K562 (cell line): Measurements from ENCODE around the gene CYP11A1.
"Not testable (repeated sequence)": the region's sequence is repeated elsewhere in the genome, so short reads cannot be mapped to it uniquely, and the experiment has no call there.

Experiments
- CBX3 ChIP-seq, 2 experiments: IDR thresholded peaks; 1 replicate in 1 of 2; 2 replicates in 1 of 2; pipeline ENCODE4 v1.6.1; 2012; ENCODE audit warnings: inconsistent platforms in 2 of 2, low read length in 2 of 2, borderline replicate concordance in 1 of 2, control low read depth in 1 of 2
- CHD1 ChIP-seq: fragments of 200-600 bp; sonication (generic); IDR thresholded peaks from one replicate; pipeline ENCODE4 v1.6.1; 2012; ENCODE audit warnings: mild to moderate bottlenecking, moderate library complexity, low read length, inconsistent platforms
- ETV6 ChIP-seq, 3 experiments: fragments of 150-350 bp in 1 of 3; sonication (generic) in 1 of 3; formaldehyde crosslinking in 1 of 3; IDR thresholded peaks; 2 replicates each; pipeline versions ENCODE4 v1.6.1 to v1.8.0; 2014 to 2022; ENCODE audit warnings: borderline replicate concordance in 2 of 3, low read depth in 2 of 3, antibody characterized with exemption in 1 of 3, low read length in 1 of 3, mild to moderate bottlenecking in 1 of 3, missing genetic modification reagents in 1 of 3
- EZH2 ChIP-seq: IDR thresholded peaks from 2 replicates; pipeline ENCODE4 v1.6.1; 2012; ENCODE audit warnings: low read depth, mild to moderate bottlenecking, inconsistent platforms, low read length, borderline replicate concordance
- IRF2 ChIP-seq: sonication (generic); formaldehyde crosslinking; IDR thresholded peaks from 2 replicates; pipeline ENCODE4 v1.8.1; 2022; ENCODE audit warnings: mild to moderate bottlenecking, missing genetic modification reagents
- MYC ChIP-seq, 2 experiments: fragments of 250-450 bp in 1 of 2; sonication (Bioruptor Pico) in 1 of 2; IDR thresholded peaks; 2 replicates each; pipeline versions ENCODE4 v1.5.1 to v1.6.1; 2012 to 2021; ENCODE audit warnings: low read depth in 2 of 2, borderline replicate concordance in 1 of 2, improper control_type of control experiment in 1 of 2, low read length in 1 of 2, mild to moderate bottlenecking in 1 of 2, moderate library complexity in 1 of 2
- NELFE ChIP-seq: IDR thresholded peaks from 2 replicates; pipeline ENCODE4 v1.6.1; 2011; ENCODE audit warnings: mild to moderate bottlenecking; ENCODE audit not compliant: insufficient read depth, insufficient read length
- NRF1 ChIP-seq, 2 experiments: fragments of 450-650 bp; IDR thresholded peaks in 1 of 2; conservative IDR thresholded peaks in 1 of 2; 2 replicates each; pipeline ENCODE4 v1.6.1; 2014; ENCODE audit warnings: mild to moderate bottlenecking in 2 of 2
- SRSF1 ChIP-seq: fragments of 200-400 bp; formaldehyde crosslinking; IDR thresholded peaks from 2 replicates; pipeline ENCODE4 v1.6.1; 2017; ENCODE audit warnings: mild to moderate bottlenecking, low read depth, low read length, moderate library complexity
- ZNF551 ChIP-seq: fragments of 250-450 bp; sonication (Bioruptor Pico); IDR thresholded peaks from 2 replicates; pipeline ENCODE4 v1.5.0; 2021; ENCODE audit warnings: mild to moderate bottlenecking, moderate library complexity

GRCh38 chr15:74360855-74361254 lies 6.6 kb downstream of the CYP11A1 start:
- not testable (repeated sequence) for TF ChIP-seq MYC (IDR thresholded peaks at IDR 0.05; ENCODE audit: low read depth, low read length); MYC (CRISPR knock-in tag; IDR thresholded peaks at IDR 0.05; ENCODE audit: borderline replicate concordance, low read depth); CHD1; EZH2; SRSF1; ZNF551; ETV6 (IDR thresholded peaks at IDR 0.05; ENCODE audit: borderline replicate concordance in 1 of 2, low read depth in 2 of 2, low read length in 1 of 2); ETV6 (CRISPR knock-in tag; IDR thresholded peaks at IDR 0.05; ENCODE audit: borderline replicate concordance); NRF1 (conservative IDR thresholded peaks at IDR 0.05 in 1 of 2, IDR thresholded peaks at IDR 0.05 in 1 of 2); NELFE; IRF2 (CRISPR knock-in tag); CBX3 (IDR thresholded peaks at IDR 0.05; ENCODE audit: borderline replicate concordance in 1 of 2, low read length in 2 of 2)
